GM12878 (cell line): ENCODE measurements around the gene FREM2.

Source experiments
- BHLHE40 ChIP-seq, 2 experiments: fragments of 450-650 bp in 1 of 2; IDR thresholded peaks; 2 replicates each; pipeline ENCODE4 v1.6.1; 2011 to 2017; ENCODE audit warnings: low read depth in 2 of 2, borderline replicate concordance in 1 of 2, improper control_type of control experiment in 1 of 2, low read length in 1 of 2, mild to moderate bottlenecking in 1 of 2
- CTCF ChIP-seq, 3 experiments: IDR thresholded peaks in 2 of 3; conservative IDR thresholded peaks in 1 of 3; 2 replicates each; pipeline ENCODE4 v1.5.1; 2011; ENCODE audit warnings: low read depth in 3 of 3, low read length in 3 of 3, mild to moderate bottlenecking in 3 of 3, control low read depth in 2 of 3, moderate library complexity in 2 of 3, inconsistent platforms in 1 of 3, mixed read lengths in 1 of 3; ENCODE audit not compliant: control insufficient read depth in 2 of 3, insufficient read depth in 1 of 3; ENCODE audit errors: extremely low read depth in 1 of 3
- MLLT1 ChIP-seq: fragments of 450-650 bp; IDR thresholded peaks from 2 replicates; pipeline ENCODE4 v1.6.1; 2016; ENCODE audit warnings: mild to moderate bottlenecking
- POLR2A ChIP-seq: IDR thresholded peaks from 2 replicates; pipeline ENCODE4 v1.6.1; 2011; ENCODE audit warnings: low read depth, mild to moderate bottlenecking, low read length

GRCh38 chr13:38733146-38733545 is 46.3 kb downstream of the FREM2 start:
- TF ChIP-seq POLR2A, result no peak
- no peak for TF ChIP-seq BHLHE40 (IDR thresholded peaks at IDR 0.05; ENCODE audit: borderline replicate concordance in 1 of 2, low read depth in 2 of 2, low read length in 1 of 2)
- no peak for TF ChIP-seq MLLT1
- no peak for TF ChIP-seq CTCF (IDR thresholded peaks at IDR 0.05 in 2 of 3, conservative IDR thresholded peaks at IDR 0.05 in 1 of 3; ENCODE audit: control insufficient read depth in 2 of 3, extremely low read depth in 1 of 3, insufficient read depth in 1 of 3, low read depth in 3 of 3, low read length in 3 of 3)
